HUES48 (cell line): ENCODE measurements around the gene RPRD1B.

Experiments
- H3K27ac ChIP-seq: one replicate; pipeline ENCODE4 v1.7.0; 2013; ENCODE audit warnings: low read depth, low read length, inconsistent platforms
- H3K27me3 ChIP-seq: 2 replicates; pipeline ENCODE4 v1.6.1; 2013; ENCODE audit warnings: mild to moderate bottlenecking, low read length; ENCODE audit not compliant: control insufficient read depth, insufficient read depth
- H3K36me3 ChIP-seq: 2 replicates; pipeline ENCODE4 v1.6.1; 2013; ENCODE audit warnings: low read length; ENCODE audit not compliant: control insufficient read depth, insufficient read depth
- H3K4me1 ChIP-seq: 2 replicates; pipeline ENCODE4 v1.6.1; 2013; ENCODE audit warnings: mild to moderate bottlenecking, low read length; ENCODE audit not compliant: control insufficient read depth, insufficient read depth
- H3K4me3 ChIP-seq: 2 replicates; pipeline ENCODE4 v1.5.1; 2013; ENCODE audit warnings: mild to moderate bottlenecking, low read depth, low read length
- H3K9ac ChIP-seq: 2 replicates; pipeline ENCODE4 v1.6.1; 2013; ENCODE audit warnings: mild to moderate bottlenecking, low read depth, low read length, moderate library complexity
- H3K9me3 ChIP-seq: 2 replicates; pipeline ENCODE4 v1.6.1; 2013; ENCODE audit warnings: low read length; ENCODE audit not compliant: control insufficient read depth, insufficient read depth

The RPRD1B gene

DNA sequence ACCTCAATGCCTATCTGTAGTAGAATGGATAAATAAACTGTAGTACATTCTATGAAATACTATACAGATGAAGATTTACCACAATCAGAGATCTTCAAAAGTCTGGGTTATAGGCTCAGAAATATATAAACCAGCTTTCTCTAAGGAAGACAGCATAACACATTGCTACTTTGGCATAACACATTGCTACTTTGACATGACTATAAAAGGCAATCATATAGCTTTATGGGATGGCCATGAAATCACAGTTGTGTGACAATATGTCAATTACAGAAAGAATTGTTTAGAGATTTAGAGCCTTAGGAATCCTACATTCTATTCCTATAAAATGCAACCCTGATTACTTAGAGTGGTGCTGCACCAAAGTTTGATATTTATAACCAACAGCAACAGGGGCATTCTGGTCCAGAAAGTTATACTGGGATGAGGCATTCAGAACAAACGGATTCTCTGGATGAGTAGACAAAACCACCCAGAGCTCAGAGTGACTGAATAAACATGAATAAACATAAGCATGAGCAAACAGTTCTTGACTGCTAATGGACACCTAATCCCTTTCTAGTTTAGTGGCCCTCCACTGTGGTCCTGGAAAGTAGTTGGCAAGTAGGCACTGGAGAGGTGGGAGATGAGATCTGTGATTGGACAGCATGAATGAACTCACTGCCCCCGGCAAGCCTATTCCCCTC lies 12.3 kb upstream of the RPRD1B start:
- no peaks in the 10 kb centered on the region for H3K4me1 ChIP-seq
- H3K27ac ChIP-seq = no peak overlapping the region
- peaks cover 11% of the 10 kb centered on the region for H3K9me3 ChIP-seq
- no peak overlapping the region for H3K9ac ChIP-seq
- H3K36me3 ChIP-seq = peaks cover 26% of the 10 kb centered on the region
- H3K4me3 ChIP-seq = no peak overlapping the region
- no peaks in the 10 kb centered on the region for H3K27me3 ChIP-seq

DNA sequence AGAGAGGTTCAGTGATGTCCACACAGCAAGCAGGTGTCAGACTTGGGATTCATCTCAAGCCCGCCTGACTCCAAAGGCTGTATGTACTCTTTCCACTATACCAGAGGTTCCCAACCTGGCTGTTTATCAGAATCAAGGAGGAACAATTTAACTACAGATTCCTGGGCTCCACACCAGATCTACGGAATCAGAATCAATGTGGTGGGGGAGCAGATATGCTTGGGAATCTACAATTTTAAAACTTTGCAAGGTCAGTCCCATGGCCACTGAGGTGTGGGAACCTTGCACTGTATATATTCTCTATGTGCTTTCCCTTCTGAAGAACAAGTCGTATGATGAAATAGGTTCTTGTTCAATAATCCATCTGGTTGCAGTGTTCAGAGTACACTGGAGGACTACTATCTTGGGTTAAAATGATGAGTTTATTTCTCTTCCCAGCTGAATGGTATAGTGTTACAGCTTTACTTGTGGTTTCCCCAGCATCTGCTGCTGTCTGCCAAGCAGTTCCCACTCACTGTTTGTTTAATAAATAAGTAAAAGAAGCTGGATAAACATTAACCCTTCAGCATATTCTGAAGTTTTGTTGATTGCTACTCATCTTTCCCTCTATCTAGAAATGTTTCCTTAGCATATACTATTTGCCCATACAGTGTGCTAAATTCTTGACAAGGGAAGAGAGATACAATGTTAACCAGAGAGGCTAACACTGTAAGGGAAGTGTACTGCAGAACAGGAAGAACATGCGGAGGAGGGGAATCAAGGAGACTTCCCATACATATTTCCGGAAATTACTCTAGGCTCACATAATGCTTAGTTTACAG lies 10.2 kb upstream of the RPRD1B start:
- H3K36me3 ChIP-seq = peaks cover 13% of the 10 kb centered on the region
- no peak overlapping the region for H3K4me3 ChIP-seq
- peaks cover 3% of the 10 kb centered on the region for H3K9me3 ChIP-seq
- H3K27me3 ChIP-seq = no peaks in the 10 kb centered on the region
- no peak overlapping the region for H3K27ac ChIP-seq
- peaks cover 6% of the 10 kb centered on the region; the same call in 1 of the 2 replicates for H3K4me1 ChIP-seq
- H3K9ac ChIP-seq = no peak overlapping the region

DNA sequence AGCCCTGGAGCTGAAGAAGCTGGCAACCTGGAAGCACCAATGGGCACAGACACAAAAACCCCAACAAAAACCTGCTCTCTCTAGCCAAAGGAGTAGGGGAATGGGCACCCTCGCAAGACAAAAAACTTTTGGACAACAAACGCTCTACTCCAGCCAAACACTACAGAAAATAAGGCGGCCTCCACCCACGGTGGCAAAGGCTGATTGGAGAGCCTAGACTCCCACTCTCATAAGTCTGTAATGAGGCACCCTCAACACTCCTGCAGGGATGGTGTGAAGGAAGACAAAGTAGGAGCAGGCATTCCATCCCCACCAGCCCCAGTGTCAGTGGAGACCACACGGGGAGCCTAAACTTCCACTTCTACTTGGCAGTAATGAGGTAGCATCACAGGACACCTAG lies 9.1 kb upstream of the RPRD1B start:
- Histone ChIP-seq H3K4me1 (peaks cover 7% of the 10 kb centered on the region; the same call in 1 of the 2 replicates), H3K4me3 (no peak overlapping the region), H3K27me3 (no peaks in the 10 kb centered on the region), H3K9ac (0 out of 2 replicates have a peak overlapping the region, but pooled peaks have one; percentile 19), H3K27ac (no peak overlapping the region), H3K9me3 (no peaks in the 10 kb centered on the region; the same call in 1 of the 2 replicates), H3K36me3 (peaks cover 6% of the 10 kb centered on the region; the same call in 1 of the 2 replicates)

DNA sequence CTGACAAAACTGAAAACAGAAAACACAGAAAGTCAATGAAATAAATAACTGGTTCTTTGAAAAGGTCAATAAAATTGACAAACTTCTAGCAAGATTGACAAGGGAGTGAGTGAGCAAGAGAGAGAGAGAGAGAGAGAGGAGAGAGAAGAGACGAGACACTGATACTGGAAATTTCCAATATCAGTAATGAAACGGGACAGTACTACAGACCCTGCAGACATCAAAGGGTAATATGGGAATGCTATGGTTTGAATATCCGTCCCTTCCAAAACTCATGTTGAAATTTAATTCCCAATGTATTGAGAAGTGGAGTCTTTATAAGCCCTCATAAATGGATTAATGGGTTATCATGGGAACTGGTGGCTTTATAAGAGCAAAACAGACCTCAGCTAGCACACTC lies 4.1 kb upstream of the RPRD1B start:
- Histone ChIP-seq H3K36me3 (peaks cover 6% of the 10 kb centered on the region; the same call in 1 of the 2 replicates), H3K9ac (no peak overlapping the region), H3K9me3 (no peaks in the 10 kb centered on the region), H3K27ac (no peak overlapping the region), H3K4me3 (no peak overlapping the region), H3K27me3 (no peaks in the 10 kb centered on the region), H3K4me1 (peaks cover 18% of the 10 kb centered on the region)

DNA sequence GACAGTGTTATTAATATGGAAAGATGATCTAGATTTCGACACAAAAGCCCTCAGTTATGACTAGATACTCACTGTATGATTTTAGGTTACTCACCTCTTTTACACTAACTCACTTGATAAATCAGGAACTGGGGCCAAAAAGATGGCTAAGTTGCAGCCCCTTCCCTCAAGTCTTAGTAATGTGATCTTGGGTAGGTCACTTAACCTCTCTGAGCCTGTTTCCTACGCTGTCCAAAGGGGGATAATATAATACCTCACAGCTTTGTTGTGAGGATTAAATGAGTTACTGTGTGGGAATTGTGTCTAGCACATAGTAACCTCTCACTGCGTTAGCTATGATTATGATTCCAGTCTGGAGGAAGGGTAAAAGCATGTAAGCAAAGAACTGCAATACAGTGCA lies 1.6 kb upstream of the RPRD1B start:
- peaks cover 23% of the 10 kb centered on the region for H3K36me3 ChIP-seq
- no peaks in the 10 kb centered on the region for H3K27me3 ChIP-seq
- H3K4me3 ChIP-seq = peak overlapping the region; percentile 93; the same call in 1 of the 2 replicates
- H3K9me3 ChIP-seq = no peaks in the 10 kb centered on the region
- peaks cover 24% of the 10 kb centered on the region for H3K4me1 ChIP-seq
- no peak overlapping the region for H3K27ac ChIP-seq
- no peak overlapping the region for H3K9ac ChIP-seq

DNA sequence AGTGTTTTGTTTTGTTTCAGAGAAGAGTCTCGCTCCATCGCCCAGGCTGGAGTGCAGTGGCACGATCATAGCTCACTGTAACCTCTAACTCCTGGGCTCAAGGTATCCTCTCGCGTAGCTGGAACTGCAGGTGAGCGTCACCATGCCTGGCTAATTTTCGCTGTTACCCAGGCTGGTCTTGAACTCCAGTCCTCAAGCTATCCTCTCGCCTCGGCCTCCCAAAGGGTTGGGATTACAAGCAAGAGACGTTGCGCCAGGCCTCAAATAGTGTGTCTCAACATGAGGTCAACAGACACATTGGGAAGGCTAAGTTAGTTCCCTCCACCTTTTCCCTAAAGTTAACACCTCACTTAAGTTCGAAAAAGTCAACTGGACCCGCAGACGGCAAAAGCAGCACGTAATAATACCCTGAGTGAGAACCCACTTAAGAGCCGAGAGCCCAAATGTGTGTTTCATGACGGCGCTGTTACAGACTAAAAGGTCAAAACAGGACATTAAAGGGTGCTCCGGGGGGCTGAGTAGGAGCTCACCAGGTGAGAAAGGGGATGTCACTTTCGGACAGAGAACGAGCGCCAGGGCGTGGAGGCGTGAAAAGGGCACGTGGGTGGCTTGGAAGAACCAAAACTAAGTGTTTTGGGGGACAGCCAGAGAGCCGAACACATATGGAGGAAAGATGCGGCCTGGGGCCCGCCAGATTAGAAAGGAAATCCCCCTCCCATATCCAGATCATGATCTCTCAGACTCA lies 789 bp upstream of the RPRD1B start:
- H3K4me3 ChIP-seq = peak overlapping the region; percentile 93
- peak overlapping the region; percentile 98 for H3K27ac ChIP-seq
- H3K9me3 ChIP-seq = no peaks in the 10 kb centered on the region
- peak overlapping the region; percentile 99 for H3K9ac ChIP-seq
- no peaks in the 10 kb centered on the region for H3K27me3 ChIP-seq
- H3K36me3 ChIP-seq = peaks cover 27% of the 10 kb centered on the region
- H3K4me1 ChIP-seq = peaks cover 24% of the 10 kb centered on the region

DNA sequence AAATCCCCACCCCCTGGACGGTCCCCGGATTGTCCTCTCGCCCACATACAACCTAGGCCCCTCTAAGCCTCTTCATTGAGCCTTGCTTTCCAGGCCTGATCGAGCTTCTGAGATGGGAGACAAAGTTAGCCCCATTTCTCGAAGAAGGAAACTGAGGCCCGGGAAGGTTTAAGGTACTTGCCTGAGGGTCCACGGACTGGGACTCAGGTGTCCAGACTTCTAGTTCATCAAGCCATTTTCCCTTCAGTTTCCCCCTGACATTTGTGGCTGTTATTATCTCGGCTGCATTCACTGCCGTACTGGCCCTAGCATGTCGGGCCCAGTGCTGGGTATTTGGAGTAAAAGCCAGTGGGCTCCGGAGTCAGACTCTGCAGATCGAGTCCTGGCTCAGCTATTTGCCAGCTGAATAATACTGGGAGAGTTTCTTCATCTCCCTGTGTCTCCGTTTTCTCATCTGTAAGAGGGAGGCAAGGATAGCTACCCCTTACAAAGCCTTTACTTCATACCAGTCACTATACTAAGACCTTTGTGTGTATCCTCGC lies 633 bp downstream of the RPRD1B start:
- no peaks in the 10 kb centered on the region for H3K9me3 ChIP-seq
- peak overlapping the region; percentile 93 for H3K4me3 ChIP-seq
- H3K36me3 ChIP-seq = peaks cover 27% of the 10 kb centered on the region
- peak overlapping the region; percentile 99 for H3K9ac ChIP-seq
- no peaks in the 10 kb centered on the region for H3K27me3 ChIP-seq
- H3K4me1 ChIP-seq = peaks cover 17% of the 10 kb centered on the region
- peak overlapping the region; percentile 98 for H3K27ac ChIP-seq

DNA sequence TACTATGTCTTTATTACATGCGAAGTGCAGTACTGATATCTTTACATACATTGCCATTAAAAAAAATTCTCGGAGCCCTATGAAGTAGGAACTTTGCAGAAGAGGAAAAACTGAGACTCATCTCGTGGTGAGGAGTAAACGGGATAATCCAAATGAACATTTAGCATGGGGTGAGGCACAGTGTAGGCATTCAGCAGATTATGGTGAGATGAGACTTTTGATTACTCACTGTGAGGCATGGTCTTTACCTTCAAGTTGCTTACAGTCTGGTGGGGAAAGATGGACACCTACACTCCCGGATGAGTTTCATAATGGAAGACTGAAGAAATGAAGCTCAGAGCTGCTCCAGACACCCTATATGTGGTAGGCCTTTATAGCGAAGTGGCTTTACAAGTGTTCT lies 1.4 kb downstream of the RPRD1B start:
- H3K4me1 ChIP-seq = peaks cover 17% of the 10 kb centered on the region
- H3K27ac ChIP-seq = no peak overlapping the region
- no peaks in the 10 kb centered on the region for H3K27me3 ChIP-seq
- H3K4me3 ChIP-seq = peak overlapping the region; percentile 93
- H3K9me3 ChIP-seq = no peaks in the 10 kb centered on the region
- H3K36me3 ChIP-seq = peaks cover 27% of the 10 kb centered on the region
- no peak overlapping the region for H3K9ac ChIP-seq

DNA sequence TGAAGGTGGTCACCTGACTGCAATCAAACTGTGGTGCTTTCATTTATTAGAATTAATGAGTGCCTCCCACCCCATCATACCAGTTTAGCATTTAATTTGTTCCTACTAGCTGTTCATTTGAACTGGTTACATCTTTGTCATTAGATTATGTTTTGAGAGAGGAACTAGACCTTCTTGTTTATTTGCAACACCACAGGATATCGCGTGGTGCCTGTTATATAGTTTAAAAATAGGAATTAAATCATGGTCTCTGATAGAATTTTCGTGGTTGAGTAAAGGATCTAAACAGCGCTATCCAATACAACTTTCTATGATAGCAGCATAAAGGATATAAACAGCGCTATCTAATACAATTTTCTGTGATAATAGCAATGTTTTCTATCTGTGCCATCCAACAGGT lies 2.8 kb downstream of the RPRD1B start:
- Histone ChIP-seq H3K4me3 (no peak overlapping the region), H3K4me1 (peaks cover 17% of the 10 kb centered on the region), H3K9ac (no peak overlapping the region), H3K36me3 (peaks cover 38% of the 10 kb centered on the region), H3K9me3 (no peaks in the 10 kb centered on the region), H3K27me3 (no peaks in the 10 kb centered on the region), H3K27ac (no peak overlapping the region)

DNA sequence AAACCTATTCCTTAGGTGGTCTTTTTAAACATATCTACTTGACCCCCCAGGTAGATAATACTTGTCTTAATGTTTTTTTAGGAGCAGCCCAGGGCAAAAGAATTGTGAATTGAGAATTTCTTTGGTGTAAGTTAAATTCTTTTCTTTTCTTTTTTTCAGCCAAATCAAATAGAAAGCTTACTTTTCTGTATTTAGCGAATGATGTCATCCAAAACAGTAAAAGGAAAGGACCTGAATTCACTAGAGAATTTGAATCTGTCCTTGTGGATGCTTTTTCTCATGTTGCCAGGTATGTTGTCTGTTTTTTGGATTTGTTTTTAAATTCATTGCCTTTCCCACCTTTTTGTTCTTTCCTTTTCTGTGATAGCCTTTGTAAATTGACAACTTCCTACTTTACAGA lies 6.7 kb downstream of the RPRD1B start:
- Histone ChIP-seq H3K27ac (no peak overlapping the region), H3K27me3 (no peaks in the 10 kb centered on the region), H3K36me3 (peaks cover 67% of the 10 kb centered on the region), H3K9ac (no peak overlapping the region), H3K4me1 (peaks cover under 1% of the 10 kb centered on the region), H3K4me3 (no peak overlapping the region), H3K9me3 (no peaks in the 10 kb centered on the region)
